NCI-H1105 (cell line): ENCODE measurements around the gene PTPRN2.
"Not testable (repeated sequence)": the region's sequence is repeated elsewhere in the genome, so short reads cannot be mapped to it uniquely, and the experiment has no call there.

ENCODE experiments used
- DNase-seq: peaks from one replicate; lab custom pipeline; 2025; lab: John Stamatoyannopoulos, UW

The PTPRN2 gene

DNA sequence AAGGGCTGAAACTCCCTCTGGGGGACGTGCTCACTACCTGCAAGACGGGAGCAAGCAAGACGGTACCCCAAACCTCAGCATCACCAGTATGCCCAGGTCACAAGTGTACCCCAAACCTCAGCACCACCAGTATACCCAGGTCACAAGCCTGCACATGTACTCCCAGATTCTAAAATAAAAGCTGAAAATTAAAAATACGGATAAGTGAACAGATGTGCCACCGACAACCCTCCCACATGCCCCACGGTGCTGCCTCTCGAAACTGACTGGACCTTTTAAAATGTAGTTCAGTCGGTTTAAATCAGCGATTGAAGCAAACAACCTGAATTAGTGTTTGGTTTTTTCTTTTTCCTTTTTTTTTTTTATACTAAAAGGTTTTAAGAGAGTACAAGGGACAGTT is 684.3 kb downstream of the PTPRN2 start:
- no peak for DNase-seq

DNA sequence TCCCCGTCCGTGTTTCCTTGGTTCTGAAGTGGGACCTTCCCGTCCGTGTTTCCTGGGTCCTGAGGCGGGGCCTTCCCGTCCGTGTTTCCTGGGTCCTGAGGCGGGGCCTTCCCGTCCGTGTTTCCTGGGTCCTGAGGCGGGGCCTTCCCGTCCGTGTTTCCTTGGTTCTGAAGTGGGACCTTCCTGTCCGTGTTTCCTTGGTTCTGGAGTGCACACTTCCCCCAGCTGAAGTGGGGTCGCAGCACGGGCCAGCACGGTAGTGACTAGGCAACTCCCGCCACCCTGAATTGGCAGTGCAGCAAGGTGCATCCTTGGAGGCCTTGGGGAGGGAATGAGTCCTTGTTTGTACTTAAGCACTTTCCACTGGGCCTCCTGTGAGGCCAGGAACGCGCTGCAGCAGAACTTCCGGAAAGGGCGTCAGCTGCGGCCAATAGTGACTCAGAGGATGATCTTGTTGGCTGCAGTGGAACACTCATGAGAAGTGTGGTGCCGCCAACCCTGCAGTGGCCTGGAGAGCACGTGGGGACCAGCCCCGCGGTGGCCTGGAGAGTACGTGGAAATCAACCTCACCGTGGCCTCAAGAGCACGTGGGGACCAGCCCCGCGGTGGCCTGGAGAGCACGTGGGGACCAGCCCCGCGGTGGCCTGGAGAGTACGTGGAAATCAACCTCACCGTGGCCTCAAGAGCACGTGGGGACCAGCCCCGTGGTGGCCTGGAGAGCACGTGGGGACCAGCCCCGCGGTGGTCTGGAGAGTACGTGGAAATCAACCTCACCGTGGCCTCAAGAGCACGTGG is 685.6 kb downstream of the PTPRN2 start:
- DNase-seq: not testable (repeated sequence)

DNA sequence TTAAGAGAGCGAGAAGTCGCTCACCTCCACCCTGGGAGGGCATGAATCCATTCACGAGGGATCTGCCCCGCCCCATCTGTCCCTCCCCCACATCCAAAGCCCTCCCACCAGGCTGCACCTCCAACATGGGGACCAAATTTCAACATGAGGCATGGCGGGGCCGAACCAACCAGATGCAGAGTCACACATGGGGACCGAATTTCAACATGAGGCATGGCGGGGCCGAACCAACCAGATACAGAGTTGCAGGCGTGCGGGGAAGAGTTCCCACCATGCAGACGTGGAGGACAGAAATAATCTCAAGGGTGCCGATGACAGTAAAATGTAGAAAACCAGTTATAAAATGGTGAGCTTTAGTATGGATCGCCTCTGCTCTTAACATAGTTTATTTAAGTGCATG is 686.5 kb downstream of the PTPRN2 start:
- DNase-seq: no peak

DNA sequence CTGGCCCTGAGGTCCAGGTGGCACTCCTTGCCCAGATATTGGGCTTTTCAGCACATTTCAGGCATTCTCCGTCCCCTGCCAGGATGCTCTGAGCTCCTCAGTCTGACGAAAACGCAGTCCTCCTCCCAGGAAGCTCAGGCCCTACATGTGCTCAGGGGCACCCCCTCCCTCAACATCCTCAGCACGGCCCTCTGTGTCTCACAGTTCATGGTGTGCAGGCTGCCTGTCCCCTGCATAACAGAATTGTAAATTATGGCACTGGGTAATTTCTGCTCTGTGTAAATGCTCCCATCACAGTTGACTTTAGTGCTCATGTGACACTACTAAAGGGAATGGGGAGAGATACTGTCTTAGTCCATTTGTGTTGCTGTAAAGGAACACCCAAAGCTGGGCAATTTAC is 687.1 kb downstream of the PTPRN2 start:
- no peak for DNase-seq

DNA sequence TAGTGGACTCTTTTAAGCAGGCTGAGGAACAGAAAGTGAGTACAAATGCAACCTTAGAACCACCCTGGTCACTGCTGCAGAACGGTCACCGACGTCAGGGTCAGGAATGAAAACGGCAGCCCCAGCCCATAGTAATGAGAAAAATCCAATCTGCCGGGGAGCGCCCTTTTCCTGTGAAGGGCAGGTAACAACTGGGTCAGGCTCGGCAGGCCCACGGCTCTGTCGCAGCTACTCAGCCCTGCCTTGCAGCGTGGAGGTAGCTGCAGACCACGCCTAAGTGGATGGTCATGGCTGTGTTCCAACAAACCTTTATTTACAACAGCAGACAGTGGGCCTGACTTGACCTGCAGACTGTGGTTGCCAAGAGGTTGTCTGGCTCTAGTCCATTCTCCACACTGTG is 687.6 kb downstream of the PTPRN2 start:
- DNase-seq: peak; percentile 47

DNA sequence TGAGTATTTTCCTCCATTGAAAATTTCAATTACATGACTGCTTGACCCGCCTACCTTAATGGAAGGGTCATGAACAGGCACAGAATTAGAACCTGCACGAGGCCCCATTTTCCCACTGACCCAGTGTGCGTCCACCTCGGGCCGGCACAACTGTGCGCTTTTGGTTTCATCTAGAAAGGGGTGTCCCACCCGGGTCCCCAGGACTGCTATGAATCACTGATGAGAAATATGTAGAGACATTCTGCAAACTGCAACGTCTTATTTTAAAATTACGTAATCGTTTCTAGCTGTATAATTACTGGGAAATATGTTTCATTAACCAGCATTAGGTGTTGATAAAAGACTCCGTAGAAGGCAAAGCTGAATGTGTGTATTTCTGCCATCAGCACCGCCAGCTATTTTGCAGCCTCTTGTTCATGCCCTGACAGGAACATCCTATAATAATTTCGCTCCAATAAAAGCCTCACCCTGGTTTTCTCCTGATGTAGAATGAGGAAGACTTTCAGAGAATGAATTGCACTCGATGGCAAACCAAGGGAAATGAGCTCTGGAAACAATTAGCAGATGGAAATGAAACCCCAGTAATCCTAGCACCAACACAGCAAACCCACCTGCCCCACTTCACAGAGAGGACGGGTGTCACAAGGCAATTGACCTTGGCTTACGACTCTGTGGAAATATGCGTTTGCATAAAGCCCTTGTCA is 688.7 kb downstream of the PTPRN2 start:
- DNase-seq: peak; percentile 68

DNA sequence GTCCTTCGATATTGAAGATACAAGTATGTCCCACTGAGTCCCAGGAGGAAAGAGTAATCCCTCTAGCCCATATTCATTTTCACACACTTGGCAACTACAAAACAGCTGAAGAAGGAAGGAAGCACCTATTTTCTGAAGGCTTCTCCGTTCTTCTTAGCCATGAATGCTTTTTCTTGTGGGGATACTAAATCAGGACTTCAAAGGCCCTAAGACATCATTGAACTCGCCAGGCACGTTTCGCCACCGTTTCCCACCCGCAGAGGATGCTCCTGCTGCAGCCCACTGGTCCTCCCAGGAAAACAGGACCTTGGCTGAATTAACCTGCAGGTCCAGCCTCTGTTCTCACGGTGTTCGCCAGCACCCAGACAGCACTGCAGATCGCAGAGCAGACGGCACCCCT is 689.4 kb downstream of the PTPRN2 start:
- no peak for DNase-seq

DNA sequence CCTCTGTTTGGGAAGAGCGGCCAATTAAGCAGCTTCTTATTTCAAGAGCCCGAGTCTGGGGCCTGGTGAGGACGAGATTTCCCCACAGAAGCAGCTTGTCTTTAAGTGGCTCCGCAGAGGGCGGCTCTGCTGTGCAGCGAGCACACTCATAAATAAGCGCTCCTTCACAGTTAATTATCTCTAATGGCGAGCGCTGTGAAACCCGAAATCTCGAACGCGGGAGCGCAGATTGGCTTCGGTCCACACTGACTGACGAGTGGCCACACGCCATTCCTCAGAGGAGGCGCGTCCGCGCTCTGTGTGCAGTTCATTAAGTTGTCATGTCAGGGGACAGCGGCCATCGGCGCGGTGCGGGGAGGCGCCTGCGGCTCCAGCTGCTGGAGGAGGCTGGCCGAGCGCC is 689.9 kb downstream of the PTPRN2 start:
- peak; percentile 76 for DNase-seq

DNA sequence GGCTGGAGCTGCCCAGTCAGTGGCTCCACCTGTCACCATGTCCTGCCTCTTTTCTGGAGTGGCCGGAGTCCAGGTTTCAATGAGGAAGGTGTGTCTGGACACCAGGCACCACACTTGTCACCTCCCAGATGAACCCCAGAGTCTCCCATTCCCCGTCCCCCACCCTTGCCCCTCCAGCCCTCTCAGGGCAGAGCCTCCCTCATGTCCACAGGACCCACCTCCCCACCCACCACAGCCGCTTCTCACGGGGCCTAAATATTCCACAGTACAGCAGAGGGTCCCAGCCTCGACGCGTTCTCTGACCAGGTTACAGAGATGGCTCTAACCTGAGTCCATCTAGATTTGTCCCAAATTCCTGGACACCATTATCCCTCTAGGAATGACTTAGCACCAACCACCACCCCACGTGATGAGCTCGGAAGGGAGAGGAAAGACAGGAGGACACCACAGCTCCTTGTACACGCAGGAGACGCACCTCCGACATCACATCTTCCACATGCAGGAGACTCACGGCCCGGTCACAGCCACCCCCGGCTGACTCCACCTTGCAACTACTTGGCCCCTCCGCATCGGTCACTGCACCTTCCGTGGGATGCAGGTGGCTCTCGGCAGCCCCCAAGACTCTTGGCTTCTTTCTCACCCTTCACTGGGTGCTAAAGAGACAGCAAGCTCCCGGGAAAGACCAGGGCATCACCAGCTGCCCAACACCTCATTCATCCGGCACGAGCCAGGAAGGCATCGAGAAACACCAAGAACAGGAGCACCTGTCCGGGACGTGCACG is 690.7 kb downstream of the PTPRN2 start:
- DNase-seq: no peak

DNA sequence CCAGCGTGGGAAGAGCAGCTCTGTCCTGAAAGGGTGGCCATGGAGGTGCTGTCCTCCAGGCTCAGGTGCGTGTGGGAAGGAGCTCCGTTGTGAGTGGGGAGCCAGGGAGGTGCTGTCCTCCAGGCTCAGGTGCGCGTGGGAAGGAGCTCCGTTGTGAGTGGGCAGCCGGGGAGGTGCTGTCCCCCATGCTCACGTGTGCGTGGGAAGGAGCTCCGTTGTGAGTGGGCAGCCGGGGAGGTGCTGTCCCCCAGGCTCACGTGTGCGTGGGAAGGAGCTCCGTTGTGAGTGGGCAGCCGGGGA is 691.3 kb downstream of the PTPRN2 start:
- not testable (repeated sequence) for DNase-seq

DNA sequence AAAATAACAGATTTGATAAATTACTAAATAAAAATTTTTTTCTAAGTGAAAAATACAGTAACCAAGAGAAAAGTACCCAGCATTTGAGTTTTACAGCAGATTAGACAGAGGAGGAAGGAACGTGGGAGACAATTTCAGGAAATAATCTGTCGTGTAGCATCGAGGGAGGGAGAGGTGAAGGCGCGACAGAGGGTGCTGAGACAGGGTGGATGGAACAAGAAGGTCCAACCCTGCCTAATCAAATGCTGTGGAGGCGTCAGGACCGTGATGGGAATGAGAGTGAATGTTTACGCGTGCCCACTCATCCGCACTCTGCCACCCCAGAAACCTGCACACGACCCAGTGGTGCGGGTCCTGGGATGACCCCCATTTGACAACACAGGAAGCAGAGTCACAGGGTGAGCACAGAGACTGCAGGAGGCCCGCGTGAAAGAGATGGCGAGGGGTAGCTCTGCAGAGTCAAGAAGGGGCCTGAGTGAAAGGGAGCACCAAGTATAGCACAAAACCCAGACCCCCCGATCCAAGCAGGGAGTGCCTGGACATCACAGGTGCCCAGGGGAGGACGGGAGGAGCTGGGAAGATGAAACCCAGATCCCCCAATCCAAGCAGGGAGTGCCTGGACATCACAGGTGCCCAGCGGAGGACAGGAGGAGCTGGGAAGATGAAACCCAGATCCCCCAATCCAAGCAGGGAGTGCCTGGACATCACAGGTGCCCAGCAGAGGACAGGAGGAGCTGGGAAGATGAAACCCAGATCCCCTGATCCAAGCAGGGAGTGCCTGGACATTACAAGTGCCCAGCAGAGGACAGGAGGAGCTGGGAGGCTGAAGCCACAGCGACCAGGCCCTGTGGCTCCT is 691.9 kb downstream of the PTPRN2 start:
- no peak for DNase-seq

DNA sequence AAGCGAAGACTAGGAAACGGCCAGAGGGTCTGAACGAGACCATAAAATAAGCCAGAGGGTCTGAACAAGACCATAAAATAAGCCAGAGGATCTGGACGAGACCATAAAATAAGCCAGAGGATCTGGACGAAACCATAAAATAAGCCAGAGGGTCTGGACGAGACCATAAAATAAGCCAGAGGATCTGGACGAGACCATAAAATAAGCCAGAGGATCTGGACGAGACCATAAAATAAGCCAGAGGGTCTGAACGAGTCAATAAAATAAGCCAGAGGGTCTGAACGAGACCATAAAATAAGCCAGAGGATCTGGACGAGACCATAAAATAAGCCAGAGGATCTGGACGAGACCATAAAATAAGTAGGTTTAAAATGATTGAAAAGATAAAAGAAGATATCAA is 692.5 kb downstream of the PTPRN2 start:
- DNase-seq: not testable (repeated sequence)

DNA sequence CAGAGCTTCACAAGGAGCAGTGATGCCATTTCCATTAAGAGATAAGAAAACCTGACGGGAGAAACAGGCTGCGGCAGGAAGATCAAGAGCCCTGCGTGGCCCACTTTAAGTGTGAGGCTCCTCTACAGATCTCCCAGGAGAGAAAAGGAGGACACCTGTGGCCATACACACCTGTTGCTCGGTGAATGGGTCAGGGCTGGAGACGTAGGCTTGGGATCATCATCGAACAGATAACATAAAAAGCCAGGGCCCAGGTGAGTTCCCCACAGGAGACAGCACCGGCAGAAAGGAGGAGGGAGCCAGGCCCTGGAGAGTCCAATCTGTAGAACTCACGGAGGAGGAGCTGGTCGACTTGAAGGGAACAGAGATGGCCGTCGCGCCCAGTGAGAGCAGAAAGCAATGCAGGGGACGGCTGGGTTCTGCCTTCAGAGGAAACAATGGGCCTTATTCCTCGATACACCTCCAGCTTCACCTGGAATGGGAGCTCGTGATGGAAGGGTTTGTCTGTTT is 694.0 kb downstream of the PTPRN2 start:
- no peak for DNase-seq

DNA sequence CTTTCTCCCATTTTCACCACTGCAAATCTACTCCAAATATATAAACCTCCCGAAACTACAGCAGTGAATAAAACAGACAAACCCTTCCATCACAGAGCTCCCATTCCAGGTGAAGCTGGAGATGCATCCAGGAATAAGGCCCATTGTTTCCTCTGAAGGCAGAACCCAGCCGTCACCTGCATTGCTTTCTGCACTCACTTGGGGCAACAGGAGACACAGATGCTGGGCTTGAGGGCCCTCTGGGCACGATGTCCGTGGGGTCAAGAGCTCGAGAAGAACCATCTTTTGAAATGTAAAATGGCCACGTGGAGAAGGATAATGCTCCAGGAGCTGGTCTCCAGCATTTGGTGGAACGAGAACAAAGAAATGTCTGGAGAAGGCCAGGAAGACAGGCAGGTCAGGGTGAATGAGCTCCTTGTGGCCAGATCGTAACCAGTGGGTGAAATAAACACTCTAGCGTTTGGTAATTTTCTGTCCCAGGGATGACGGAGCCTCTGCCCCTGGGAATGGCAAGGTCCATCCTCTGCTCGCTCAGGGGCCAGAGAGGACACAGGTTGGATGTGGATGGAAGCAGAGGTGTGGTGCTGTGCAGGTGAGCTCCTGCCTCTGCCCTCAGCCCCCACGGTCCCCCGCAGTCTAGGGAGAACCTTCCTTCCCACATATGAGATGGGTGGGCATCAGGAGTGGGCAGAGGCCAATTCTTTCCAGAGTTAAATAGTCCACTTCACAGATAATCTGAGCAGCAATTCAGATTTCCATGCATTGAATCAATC is 694.7 kb downstream of the PTPRN2 start:
- no peak for DNase-seq

DNA sequence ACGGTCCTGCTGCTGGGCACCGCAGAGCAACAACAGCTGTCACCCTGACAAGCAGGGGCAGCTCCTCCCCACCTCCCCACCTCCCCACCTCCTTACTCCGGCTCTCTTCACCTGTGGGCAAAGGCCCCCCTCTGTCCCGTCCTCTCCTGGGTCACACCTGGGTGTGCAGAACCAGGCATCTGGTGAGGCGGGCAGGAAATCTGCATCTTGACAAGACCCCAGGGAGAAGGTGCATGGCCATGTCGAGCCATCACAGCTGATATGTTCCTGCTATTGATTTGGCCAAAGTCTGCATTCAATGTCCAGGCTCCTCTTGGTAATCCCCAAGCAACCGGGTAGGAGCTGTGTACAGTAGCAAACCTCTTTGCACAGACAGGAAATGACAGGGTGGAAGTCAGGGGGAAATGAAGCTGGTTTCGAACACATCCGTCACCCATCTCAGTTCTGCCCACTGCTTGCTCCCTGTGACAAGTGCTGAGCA is 696.7 kb downstream of the PTPRN2 start:
- DNase-seq: no peak

DNA sequence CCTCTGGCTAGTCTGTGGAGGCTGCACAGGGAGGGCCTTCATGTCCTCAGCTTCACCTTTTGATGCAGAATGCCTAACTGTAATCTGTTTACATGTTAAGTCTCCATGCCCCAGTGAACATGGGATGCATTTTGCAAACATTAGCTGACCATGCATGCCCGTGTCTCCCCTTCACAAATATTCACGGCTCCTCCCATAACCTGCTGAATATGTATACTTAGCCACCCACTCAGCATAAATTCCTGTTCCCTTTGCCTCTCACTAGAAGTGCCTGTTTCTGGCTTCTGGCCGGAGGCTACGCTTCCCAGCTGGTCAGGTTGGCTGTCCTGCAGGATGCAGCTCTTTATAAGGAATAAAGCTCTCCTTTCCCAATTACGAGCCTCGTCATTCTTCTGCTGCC is 698.1 kb downstream of the PTPRN2 start:
- DNase-seq: no peak

DNA sequence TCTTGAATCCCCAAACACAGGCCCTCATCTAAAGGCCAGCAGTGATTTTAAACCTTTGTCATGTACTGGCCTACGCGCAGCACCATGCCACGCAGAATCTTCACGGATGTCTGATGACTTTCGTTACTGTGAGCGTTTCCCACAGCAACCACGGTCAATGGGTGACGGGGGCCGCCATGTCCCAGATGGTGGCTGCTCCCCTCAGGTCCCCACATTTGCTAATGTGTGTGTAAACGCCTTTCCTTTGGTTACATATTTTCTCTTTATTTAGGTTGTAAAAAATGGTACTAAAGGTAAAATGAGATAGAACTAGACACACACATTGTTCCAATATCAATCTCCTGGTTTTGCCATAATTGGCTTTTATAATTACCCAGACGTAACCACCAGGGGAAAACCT is 699.0 kb downstream of the PTPRN2 start:
- DNase-seq: no peak

DNA sequence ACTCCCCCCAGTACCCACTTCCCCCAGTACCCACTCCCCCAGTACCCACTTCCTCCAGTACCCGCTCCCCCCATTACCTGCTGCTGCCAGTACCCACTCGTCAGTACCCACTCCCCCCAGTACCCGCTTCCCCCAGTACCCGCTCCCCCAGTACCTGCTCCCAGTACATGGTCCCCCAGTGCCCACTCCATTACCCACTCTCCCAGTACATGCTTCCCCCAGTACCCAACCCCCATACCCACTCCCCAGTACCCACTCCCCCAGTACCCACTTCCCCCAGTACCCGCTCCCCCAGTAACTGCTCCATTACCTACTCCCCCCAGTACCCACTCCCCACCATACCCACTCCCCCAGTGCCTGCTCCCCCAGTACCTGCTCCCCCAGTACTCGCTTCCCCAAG is 700.2 kb downstream of the PTPRN2 start:
- DNase-seq: no peak

DNA sequence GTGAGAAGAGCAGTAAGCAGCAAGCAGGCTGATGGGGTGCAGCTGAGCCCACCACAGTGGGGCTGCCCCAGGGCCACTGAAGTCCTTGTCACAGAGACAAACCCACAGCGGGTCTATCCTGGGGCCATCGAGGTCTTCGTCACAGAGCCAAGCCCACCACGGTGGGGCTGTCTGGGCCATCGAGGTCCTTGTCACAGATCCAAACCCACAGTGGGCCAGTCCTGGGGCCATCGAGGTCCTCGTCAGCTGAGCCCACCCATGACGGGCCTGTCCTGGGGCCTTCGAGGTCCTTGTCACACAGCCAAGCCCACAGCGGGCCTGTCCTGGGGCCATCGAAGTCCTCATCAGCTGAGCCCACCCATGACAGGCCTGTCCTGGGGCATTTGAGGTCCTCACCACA is 700.9 kb downstream of the PTPRN2 start:
- DNase-seq: no peak

DNA sequence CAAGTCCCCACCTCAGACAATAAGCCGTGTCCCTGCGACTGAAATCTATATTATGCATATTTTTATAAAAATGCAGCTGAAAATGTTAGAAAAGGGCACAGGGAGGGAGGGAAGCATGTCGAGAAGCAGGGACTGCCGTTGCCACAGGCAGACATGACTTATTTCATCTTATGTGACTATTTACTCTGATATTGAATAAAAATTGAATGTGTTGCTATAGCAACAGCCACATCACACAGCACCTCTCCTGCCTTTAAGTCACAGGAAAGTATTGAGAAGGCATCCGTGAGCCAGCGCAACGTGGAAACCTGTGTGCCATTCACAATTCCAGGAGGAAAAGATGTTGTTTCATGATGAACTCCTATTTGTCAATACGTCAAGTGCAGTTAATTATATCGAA is 701.4 kb downstream of the PTPRN2 start:
- DNase-seq: no peak

DNA sequence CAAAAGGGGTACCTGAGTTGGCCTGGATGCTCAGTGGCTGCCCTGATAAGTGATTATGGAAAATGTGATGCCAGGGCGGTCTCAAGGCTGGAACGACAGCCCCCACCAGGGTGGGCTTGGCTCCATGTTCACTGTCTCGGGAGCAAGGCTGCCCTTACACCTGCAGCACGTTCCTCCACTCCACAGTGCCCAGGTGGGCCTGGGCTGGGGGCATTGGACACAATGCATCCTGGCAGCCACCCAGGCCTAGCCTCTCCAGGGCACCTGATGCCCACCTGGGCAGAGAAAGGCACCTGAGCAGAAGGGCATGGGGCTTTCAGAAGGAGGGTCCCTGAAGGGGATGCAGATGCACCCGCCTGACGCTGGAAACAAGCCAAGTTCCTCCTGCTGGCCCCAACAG is 702.5 kb downstream of the PTPRN2 start:
- no peak for DNase-seq
